DMS53 treated with DMSO at 0.1 percent for 48 hours (cell line): Measurements from ENCODE around the gene MARF1.
"Not testable (repeated sequence)": the region's sequence is repeated elsewhere in the genome, so short reads cannot be mapped to it uniquely, and the experiment has no call there.

Experiments
- DNase-seq: peaks from one replicate; lab custom pipeline; 2025; ENCODE audit not compliant: unreplicated experiment; lab: John Stamatoyannopoulos, UW

Gene MARF1, protein sequence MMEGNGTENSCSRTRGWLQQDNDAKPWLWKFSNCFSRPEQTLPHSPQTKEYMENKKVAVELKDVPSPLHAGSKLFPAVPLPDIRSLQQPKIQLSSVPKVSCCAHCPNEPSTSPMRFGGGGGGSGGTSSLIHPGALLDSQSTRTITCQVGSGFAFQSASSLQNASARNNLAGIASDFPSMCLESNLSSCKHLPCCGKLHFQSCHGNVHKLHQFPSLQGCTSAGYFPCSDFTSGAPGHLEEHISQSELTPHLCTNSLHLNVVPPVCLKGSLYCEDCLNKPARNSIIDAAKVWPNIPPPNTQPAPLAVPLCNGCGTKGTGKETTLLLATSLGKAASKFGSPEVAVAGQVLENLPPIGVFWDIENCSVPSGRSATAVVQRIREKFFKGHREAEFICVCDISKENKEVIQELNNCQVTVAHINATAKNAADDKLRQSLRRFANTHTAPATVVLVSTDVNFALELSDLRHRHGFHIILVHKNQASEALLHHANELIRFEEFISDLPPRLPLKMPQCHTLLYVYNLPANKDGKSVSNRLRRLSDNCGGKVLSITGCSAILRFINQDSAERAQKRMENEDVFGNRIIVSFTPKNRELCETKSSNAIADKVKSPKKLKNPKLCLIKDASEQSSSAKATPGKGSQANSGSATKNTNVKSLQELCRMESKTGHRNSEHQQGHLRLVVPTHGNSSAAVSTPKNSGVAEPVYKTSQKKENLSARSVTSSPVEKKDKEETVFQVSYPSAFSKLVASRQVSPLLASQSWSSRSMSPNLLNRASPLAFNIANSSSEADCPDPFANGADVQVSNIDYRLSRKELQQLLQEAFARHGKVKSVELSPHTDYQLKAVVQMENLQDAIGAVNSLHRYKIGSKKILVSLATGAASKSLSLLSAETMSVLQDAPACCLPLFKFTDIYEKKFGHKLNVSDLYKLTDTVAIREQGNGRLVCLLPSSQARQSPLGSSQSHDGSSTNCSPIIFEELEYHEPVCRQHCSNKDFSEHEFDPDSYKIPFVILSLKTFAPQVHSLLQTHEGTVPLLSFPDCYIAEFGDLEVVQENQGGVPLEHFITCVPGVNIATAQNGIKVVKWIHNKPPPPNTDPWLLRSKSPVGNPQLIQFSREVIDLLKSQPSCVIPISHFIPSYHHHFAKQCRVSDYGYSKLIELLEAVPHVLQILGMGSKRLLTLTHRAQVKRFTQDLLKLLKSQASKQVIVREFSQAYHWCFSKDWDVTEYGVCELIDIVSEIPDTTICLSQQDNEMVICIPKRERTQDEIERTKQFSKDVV (N-terminal part only)

DNA sequence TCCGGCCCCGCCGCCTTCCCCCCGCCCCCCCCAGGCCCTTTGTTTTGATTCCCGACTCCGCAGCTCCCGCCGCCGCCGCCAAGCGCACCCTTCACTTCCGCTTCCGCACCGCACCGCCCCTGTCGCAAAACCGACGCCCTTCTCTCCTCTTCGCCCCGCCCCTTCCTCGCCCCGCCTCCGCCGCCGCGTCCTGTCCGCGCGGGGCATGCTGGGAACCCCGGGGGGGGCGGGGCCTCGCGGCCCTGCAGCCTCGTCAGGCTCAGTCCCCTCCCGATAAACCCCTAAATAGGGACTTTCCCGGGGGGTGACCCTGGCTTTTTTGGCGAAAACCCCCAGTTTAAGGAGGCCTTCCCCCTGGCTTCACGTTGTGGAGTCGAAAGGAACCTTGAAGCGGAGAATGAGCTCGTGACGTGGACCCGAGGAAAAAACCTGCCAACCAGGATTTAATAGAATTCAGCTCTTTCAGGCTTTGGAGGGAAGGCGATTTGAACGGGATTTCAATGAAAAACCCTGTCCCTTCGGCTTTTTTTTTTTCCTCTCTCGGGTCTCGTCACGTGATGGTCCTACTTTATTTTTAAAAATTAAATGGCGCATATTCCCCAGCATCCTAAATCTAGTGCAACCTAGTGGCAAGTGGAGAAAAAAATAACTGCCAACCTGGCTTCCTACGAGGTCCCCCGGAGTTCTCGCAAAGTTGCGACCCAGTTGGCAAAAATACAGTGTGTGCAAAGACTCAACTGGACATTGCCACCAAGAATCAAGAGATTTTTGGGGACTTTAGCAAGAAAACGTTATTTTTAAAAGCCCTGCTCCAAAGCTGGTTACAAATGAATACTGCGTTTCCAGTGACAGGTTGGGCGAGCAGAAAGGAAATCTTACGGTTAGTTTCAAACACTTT lies at the start of gene MARF1:
Gene MARF1, minus strand, starts transcription at position 107 of the 898 bp plus-strand sequence. CDS start 3,921 bp downstream, outside the sequence.
- peak; percentile 67 for DNase-seq

GRCh38 chr16:15692508-15692907 lies 49.6 kb upstream of the MARF1 start:
- DNase-seq, result not testable (repeated sequence)

GRCh38 chr16:15691046-15691445 lies 48.1 kb upstream of the MARF1 start:
- DNase-seq, result no peak

- DNase-seq, result no peak
Observed at GRCh38 chr16:15690296-15690695, 47.3 kb upstream of the MARF1 start.

- no peak for DNase-seq
Observed at GRCh38 chr16:15689290-15689689, 46.3 kb upstream of the MARF1 start.

DNA sequence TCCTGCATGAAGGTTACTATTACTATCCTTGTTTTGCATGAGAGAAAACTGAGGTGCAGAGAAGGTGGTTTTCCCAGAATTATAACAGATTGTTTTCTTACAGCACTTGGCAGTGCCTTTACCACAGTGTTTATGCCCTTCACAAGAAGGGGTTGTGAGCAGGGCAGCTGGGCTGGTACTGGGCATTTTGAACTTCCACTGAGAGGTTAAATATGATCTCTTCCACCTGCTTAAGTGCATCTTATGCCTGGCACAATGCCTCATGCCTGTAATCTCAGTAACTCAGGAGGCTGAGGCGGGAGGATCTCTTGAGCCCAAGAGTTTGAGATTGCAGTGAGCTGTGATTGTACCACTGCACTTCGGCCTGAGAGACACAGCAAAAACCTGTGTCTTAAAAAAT lies 43.3 kb upstream of the MARF1 start:
- no peak for DNase-seq

GRCh38 chr16:15682105-15682570 lies 39.2 kb upstream of the MARF1 start:
- peak; percentile 37 for DNase-seq

GRCh38 chr16:15677447-15677846 lies 34.5 kb upstream of the MARF1 start:
- no peak for DNase-seq

GRCh38 chr16:15676506-15676905 lies 33.6 kb upstream of the MARF1 start:
- DNase-seq, result no peak

- DNase-seq, result no peak
Observed at GRCh38 chr16:15674571-15674970, 31.6 kb upstream of the MARF1 start.

DNA sequence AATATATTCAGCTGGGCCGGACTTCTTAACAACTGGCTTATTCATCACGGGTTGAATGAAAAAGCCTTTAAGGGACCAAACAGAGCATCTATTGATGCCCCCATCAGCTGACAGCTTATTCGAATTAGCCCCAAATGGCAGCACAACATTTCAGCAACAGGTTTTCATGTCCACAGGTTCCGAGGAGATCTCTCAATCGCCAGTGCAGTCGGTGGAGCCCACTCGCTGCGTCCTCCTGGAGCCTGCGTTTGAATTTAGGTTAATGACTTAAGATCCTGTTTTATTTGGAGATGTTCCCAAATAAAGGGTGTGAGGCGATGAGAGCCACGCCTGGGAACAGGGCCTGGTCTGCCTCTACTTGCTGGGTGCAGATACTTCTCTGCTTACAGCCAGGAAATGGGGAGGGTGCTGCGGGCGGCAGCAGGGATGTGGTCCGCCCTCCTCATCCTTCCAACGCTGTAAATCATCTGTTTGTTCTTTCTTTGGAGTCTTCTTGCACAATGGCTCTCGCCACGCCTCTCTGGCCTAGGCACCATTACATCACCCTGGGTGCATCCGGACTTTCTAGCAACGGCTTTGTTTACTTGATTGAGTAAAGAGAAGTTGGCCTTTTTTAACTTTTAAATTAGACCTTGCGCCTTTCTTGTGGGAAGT lies 29.7 kb upstream of the MARF1 start:
- DNase-seq, result no peak

DNA sequence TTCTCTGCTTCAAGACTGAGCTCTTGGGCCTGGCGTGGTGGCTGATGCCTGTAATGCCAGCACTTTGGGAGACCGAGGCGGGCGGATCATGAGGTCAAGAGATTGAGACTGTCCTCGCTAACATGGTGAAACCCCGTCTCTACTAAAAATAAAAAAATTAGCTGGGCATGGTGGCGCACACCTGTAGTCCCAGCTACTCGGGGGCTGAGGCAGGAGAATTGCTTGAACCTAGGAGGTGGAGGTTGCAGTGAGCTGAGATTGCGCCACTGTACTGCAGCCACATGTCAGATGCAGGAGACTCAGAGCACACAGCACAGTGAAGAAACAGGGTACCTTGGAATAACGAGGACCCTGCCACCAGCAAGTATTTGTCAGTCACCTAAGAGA lies 29.2 kb upstream of the MARF1 start:
- DNase-seq, result not testable (repeated sequence)

- DNase-seq, result no peak
Observed at GRCh38 chr16:15671530-15672117, 28.7 kb upstream of the MARF1 start.

DNA sequence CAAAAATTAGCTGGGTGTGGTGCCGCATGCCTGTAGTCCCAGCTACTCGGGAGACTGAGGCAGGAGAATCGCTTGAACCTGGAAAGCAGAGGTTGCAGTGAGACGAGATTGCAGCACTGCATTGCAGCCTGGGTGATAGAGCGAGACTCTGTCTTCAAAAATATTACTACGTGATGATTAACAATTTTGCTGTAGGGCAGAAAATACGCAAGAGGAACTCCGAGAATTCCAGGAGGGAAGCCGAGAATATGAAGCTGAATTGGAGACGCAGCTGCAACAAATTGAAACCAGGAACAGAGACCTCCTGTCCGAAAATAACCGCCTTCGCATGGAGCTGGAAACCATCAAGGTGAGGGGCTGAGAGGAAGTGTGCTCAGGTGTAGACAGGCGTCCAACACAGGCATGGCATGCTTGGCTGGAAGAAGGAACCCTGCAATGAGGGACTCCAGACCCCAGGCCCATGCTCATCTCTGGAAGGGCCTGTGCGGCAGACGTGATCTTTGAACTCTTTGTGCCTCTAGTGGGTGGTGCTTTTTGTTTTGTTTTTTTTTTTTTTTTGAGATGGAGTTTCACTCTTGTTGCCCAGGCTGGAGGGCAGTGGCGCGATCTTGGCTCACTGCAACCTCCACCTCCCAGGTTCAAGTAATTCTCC lies 24.3 kb upstream of the MARF1 start:
- no peak for DNase-seq

- no peak for DNase-seq
Observed at GRCh38 chr16:15665107-15665506, 22.2 kb upstream of the MARF1 start.

GRCh38 chr16:15660203-15660601 lies 17.2 kb upstream of the MARF1 start:
- no peak for DNase-seq

DNA sequence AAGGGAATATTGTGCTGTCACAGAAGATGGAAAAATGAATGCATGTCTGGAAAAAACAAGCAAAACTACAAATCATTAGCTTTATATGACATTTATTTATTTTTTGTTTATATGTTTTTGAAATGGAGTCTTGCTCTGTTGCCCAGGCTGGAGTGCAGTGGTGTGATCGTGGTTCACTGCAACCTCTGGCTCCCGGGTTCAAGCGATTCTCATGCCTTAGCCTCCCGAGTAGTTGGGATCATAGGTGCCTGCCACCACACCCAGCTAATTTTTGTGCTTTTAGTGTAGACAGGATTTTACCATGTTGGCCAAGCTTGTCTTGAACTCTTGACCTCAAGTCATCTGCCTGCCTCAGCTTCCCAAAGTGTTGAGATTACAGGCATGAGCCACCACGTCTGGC lies 15.6 kb upstream of the MARF1 start:
- DNase-seq, result no peak

- DNase-seq, result no peak
Observed at GRCh38 chr16:15658149-15658548, 15.2 kb upstream of the MARF1 start.

GRCh38 chr16:15655561-15655960 lies 12.6 kb upstream of the MARF1 start:
- not testable (repeated sequence) for DNase-seq
